SU-DHL-6 (cell line): Measurements from ENCODE around the gene LINGO1.

Experiments
- EZH2phosphoT487 ChIP-seq: fragments of 200-600 bp; sonication (generic), shearing (Covaris generic); conservative IDR thresholded peaks from 2 replicates; pipeline ENCODE4 v1.6.1; 2018; ENCODE audit warnings: mild to moderate bottlenecking, antibody characterized with exemption, low read length, moderate library complexity, mixed read lengths
- TF ChIP-seq, protein P1 (sequence below): fragments of 200-600 bp; sonication (generic); IDR thresholded peaks from one replicate; pipeline ENCODE4 v1.5.1; 2017; ENCODE audit warnings: antibody characterized with exemption, mild to moderate bottlenecking, low read length, moderate library complexity; ENCODE audit not compliant: insufficient read depth, poor library complexity, severe bottlenecking

DNA sequence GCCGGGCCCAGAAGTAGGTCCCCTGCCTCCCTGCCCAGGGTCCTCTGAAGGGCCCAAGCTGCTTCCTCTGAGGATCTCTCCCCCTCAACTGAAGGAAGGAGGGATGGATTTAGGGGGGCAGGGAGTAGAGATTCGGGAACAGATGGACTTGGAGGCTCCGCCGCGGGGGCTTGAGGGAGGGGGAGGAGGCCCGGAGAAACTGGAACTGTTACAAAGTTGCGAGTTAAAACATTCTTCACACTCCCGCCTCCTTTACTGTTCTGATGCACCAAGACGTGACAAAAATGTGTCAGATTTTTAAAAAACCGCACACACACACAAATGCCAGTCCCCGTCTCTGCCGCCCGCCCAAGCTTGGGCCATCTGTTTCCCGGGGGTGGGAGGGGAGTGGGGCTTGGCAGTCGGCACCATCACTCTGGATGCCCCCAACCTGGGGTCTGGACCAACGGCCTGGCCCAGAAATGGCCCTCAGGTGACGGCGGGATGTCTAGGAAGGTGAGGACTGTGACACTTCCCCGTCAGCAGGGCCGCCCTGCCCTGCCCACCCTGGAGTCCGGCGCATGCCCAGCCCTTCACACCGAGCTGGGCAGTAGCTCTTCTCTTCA lies 25.0 kb upstream of the LINGO1 start:
- TF ChIP-seq, protein P1, sequence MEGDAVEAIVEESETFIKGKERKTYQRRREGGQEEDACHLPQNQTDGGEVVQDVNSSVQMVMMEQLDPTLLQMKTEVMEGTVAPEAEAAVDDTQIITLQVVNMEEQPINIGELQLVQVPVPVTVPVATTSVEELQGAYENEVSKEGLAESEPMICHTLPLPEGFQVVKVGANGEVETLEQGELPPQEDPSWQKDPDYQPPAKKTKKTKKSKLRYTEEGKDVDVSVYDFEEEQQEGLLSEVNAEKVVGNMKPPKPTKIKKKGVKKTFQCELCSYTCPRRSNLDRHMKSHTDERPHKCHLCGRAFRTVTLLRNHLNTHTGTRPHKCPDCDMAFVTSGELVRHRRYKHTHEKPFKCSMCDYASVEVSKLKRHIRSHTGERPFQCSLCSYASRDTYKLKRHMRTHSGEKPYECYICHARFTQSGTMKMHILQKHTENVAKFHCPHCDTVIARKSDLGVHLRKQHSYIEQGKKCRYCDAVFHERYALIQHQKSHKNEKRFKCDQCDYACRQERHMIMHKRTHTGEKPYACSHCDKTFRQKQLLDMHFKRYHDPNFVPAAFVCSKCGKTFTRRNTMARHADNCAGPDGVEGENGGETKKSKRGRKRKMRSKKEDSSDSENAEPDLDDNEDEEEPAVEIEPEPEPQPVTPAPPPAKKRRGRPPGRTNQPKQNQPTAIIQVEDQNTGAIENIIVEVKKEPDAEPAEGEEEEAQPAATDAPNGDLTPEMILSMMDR, result no peak
- no peak for TF ChIP-seq EZH2phosphoT487
